Measurements from ENCODE around the gene MAGED4. TPM values are rescaled to one million over a fixed set of nuclear protein-coding genes. Genes with fewer than 3 reads are reported as not detected.
"Not testable (repeated sequence)": the region's sequence is repeated elsewhere in the genome, so short reads cannot be mapped to it uniquely, and the experiment has no call there.

MAGED4 gene
- total RNA-seq, 1 experiment from 2014 or later: 4.6 TPM

- ATAC-seq; H2AFZ ChIP-seq (ENCODE audit: low read length); H4K20me1 ChIP-seq (ENCODE audit: low read length); H3K27ac ChIP-seq (ENCODE audit: low read length); BruUV-seq (replicated peaks); H3K27me3 ChIP-seq (ENCODE audit: low read length); H3K4me2 ChIP-seq (ENCODE audit: low read length); CTCF ChIA-PET; H3K36me3 ChIP-seq (ENCODE audit: low read depth, low read length); H3K9me3 ChIP-seq (ENCODE audit: low read length); DNase-seq; H3K4me1 ChIP-seq (ENCODE audit: insufficient read depth, low read length); H3F3A ChIP-seq (ENCODE audit: low read length, unreplicated experiment); H3K9ac ChIP-seq (ENCODE audit: low read length); intact Hi-C loops (cut with micrococcal nuclease); H3K9me2 ChIP-seq (replicated peaks; ENCODE audit: low read length); H3K4me3 ChIP-seq (ENCODE audit: low read length); H3K79me2 ChIP-seq (ENCODE audit: low read length); POLR2A ChIA-PET (ENCODE audit: unreplicated experiment): not testable (repeated sequence)
These were observed 26.7 kb downstream of the MAGED4 start for GRCh38 chrX:52211405-52211804.

- intact Hi-C loops (cut with micrococcal nuclease): no loop called here
- H3K4me3 ChIP-seq (ENCODE audit: low read length): no peak overlapping the region
- BruUV-seq (replicated peaks): no TSS peak
- H3K79me2 ChIP-seq (ENCODE audit: low read length): no peaks in the 10 kb centered on the region
- DNase-seq (no peak), ATAC-seq (no peak)
- H3F3A ChIP-seq (ENCODE audit: low read length, unreplicated experiment): no peaks in the 10 kb centered on the region
- no peaks in the 10 kb centered on the region for H3K9me2 ChIP-seq (replicated peaks; ENCODE audit: low read length)
- H3K36me3 ChIP-seq (ENCODE audit: low read depth, low read length): no peaks in the 10 kb centered on the region
- TF ChIP-seq EZH2 (IDR thresholded peaks at IDR 0.05; ENCODE audit: low read length, unreplicated experiment): no peak
- no peak for TF ChIP-seq CTCF (conservative IDR thresholded peaks at IDR 0.05; ENCODE audit: low read depth, low read length)
- no peak for TF ChIP-seq EZH2phosphoT487 (IDR thresholded peaks at IDR 0.05; ENCODE audit: borderline replicate concordance, low read length)
- no peak overlapping the region for H2AFZ ChIP-seq (ENCODE audit: low read length)
- H3K4me2 ChIP-seq (ENCODE audit: low read length): no peak overlapping the region
- H4K20me1 ChIP-seq (ENCODE audit: low read length): no peaks in the 10 kb centered on the region
- CTCF ChIA-PET: no interaction called here
- no peak overlapping the region for H3K9ac ChIP-seq (ENCODE audit: low read length)
- no peaks in the 10 kb centered on the region for H3K4me1 ChIP-seq (ENCODE audit: insufficient read depth, low read length)
- no peak overlapping the region for H3K27ac ChIP-seq (ENCODE audit: low read length)
- POLR2A ChIA-PET (ENCODE audit: unreplicated experiment): no interaction called here
- H3K27me3 ChIP-seq (ENCODE audit: low read length): no peaks in the 10 kb centered on the region
- H3K9me3 ChIP-seq (ENCODE audit: low read length): no peaks in the 10 kb centered on the region
These were observed 28.6 kb downstream of the MAGED4 start for GRCh38 chrX:52213276-52213675.

GRCh38 chrX:52216541-52216940 is 31.9 kb downstream of the MAGED4 start:
- H3K4me2 ChIP-seq (ENCODE audit: low read length): no peak overlapping the region
- no peaks in the 10 kb centered on the region for H3F3A ChIP-seq (ENCODE audit: low read length, unreplicated experiment)
- DNase-seq: no peak
- H3K36me3 ChIP-seq (ENCODE audit: low read depth, low read length): no peaks in the 10 kb centered on the region
- no peak overlapping the region for H2AFZ ChIP-seq (ENCODE audit: low read length)
- CTCF ChIA-PET: no interaction called here
- no peak overlapping the region for H3K4me3 ChIP-seq (ENCODE audit: low read length)
- intact Hi-C loops (cut with micrococcal nuclease): no loop called here
- no peaks in the 10 kb centered on the region for H3K27me3 ChIP-seq (ENCODE audit: low read length)
- H3K4me1 ChIP-seq (ENCODE audit: insufficient read depth, low read length): no peaks in the 10 kb centered on the region
- no peak overlapping the region for H3K27ac ChIP-seq (ENCODE audit: low read length)
- TF ChIP-seq EZH2 (IDR thresholded peaks at IDR 0.05; ENCODE audit: low read length, unreplicated experiment): no peak
- TF ChIP-seq EZH2phosphoT487 (IDR thresholded peaks at IDR 0.05; ENCODE audit: borderline replicate concordance, low read length): no peak
- no peak for TF ChIP-seq CTCF (conservative IDR thresholded peaks at IDR 0.05; ENCODE audit: low read depth, low read length)
- ATAC-seq: no peak
- H3K9me2 ChIP-seq (replicated peaks; ENCODE audit: low read length): no peaks in the 10 kb centered on the region
- H4K20me1 ChIP-seq (ENCODE audit: low read length): no peaks in the 10 kb centered on the region
- H3K9me3 ChIP-seq (ENCODE audit: low read length): no peaks in the 10 kb centered on the region
- no peak overlapping the region for H3K9ac ChIP-seq (ENCODE audit: low read length)
- BruUV-seq (replicated peaks): no TSS peak
- H3K79me2 ChIP-seq (ENCODE audit: low read length): no peaks in the 10 kb centered on the region
- POLR2A ChIA-PET (ENCODE audit: unreplicated experiment): no interaction called here
